Endodermal cell (in vitro differentiated cells): ENCODE measurements around the gene POLA2. TPM values are rescaled to one million over a fixed set of nuclear protein-coding genes. Genes with fewer than 3 reads are reported as not detected.

Experiments used
- DNase-seq: peaks from one replicate; pipeline ENCODE4 v3.0.0-alpha.2; 2017
- H3K27ac ChIP-seq: 2 replicates; pipeline ENCODE4 v1.5.1; 2013; ENCODE audit warnings: mild to moderate bottlenecking, low read depth, low read length, moderate library complexity
- H3K27me3 ChIP-seq: 2 replicates; pipeline ENCODE4 v1.6.1; 2013; ENCODE audit warnings: mild to moderate bottlenecking, low read length, moderate library complexity; ENCODE audit not compliant: insufficient read depth, control insufficient read depth, poor library complexity, severe bottlenecking
- H3K36me3 ChIP-seq: 2 replicates; pipeline ENCODE4 v1.7.0; 2013; ENCODE audit warnings: mild to moderate bottlenecking, low read length, moderate library complexity; ENCODE audit not compliant: control insufficient read depth, insufficient read depth
- H3K4me1 ChIP-seq: one replicate; pipeline ENCODE4 v1.7.0; 2013; ENCODE audit warnings: low read length; ENCODE audit not compliant: control insufficient read depth, insufficient read depth
- H3K4me3 ChIP-seq: 2 replicates; pipeline ENCODE4 v1.5.1; 2013; ENCODE audit warnings: mild to moderate bottlenecking, low read length, moderate library complexity
- H3K9ac ChIP-seq: 2 replicates; pipeline ENCODE4 v1.6.1; 2013; ENCODE audit warnings: mild to moderate bottlenecking, low read length, moderate library complexity; ENCODE audit not compliant: poor library complexity, severe bottlenecking; ENCODE audit errors: extremely low read depth
- H3K9me3 ChIP-seq: 2 replicates; pipeline ENCODE4 v1.6.1; 2013; ENCODE audit warnings: mild to moderate bottlenecking, low read length, moderate library complexity; ENCODE audit not compliant: control insufficient read depth
- H3K27ac Mint-ChIP-seq: 2 replicates; pipeline ENCODE4 v1.8.0; 2020; ENCODE audit warnings: mixed read lengths
- H3K27me3 Mint-ChIP-seq: 2 replicates; pipeline ENCODE4 v1.8.0; 2021; ENCODE audit warnings: mild to moderate bottlenecking, mixed read lengths; ENCODE audit not compliant: insufficient read depth
- H3K36me3 Mint-ChIP-seq: 2 replicates; pipeline ENCODE4 v1.8.0; 2020; ENCODE audit warnings: low read depth, mixed read lengths
- H3K4me1 Mint-ChIP-seq: 2 replicates; pipeline ENCODE4 v1.8.0; 2020; ENCODE audit warnings: mixed read lengths
- H3K4me3 Mint-ChIP-seq: 2 replicates; pipeline ENCODE4 v1.8.0; 2020; ENCODE audit warnings: mild to moderate bottlenecking, moderate library complexity, mixed read lengths
- H3K9me3 Mint-ChIP-seq: 2 replicates; pipeline ENCODE4 v1.8.0; 2020; ENCODE audit warnings: mild to moderate bottlenecking, mixed read lengths
- CTCF ChIP-seq: fragments of 200-600 bp; sonication (generic); conservative IDR thresholded peaks from 2 replicates; pipeline ENCODE4 v1.5.0; 2021; ENCODE audit warnings: antibody characterized with exemption, mild to moderate bottlenecking
- WGBS, 2 experiments: methylation state at CpG; one replicate each; pipeline versions ENCODE4 v1.1.5 to v1.1.7; 2013; ENCODE audit warnings: missing lambda C conversion rate in 2 of 2, mixed read lengths in 1 of 2; ENCODE audit not compliant: insufficient coverage in 1 of 2, insufficient read length in 1 of 2; 5-methylcytosine and 5-hydroxymethylcytosine counted together
- total RNA-seq, 2 donors: library from RNA; stranded (reverse); fragmentation: NEBNext Ultra II Directional in 1 of 2; extraction: Animal tissue kit (Norgen Biotek cat#: 25700) in 1 of 2; gene quantifications; 2 replicates in 1 of 2; 3 replicates in 1 of 2; pipeline ENCODE4 v1.2.1, GENCODE V29; 2021

Gene POLA2
- total RNA-seq, 2 donors from 2014 or later = 42.2 to 65.0 TPM

GRCh38 chr11:65315866-65316226 lies 54.1 kb downstream of the POLA2 start:
- Mint-ChIP-seq H3K27ac (peak overlapping the region; percentile 40), H3K4me1 (peaks cover 16% of the 10 kb centered on the region), H3K27me3 (peaks cover 31% of the 10 kb centered on the region), H3K4me3 (peak overlapping the region; percentile 72), H3K9me3 (no peaks in the 10 kb centered on the region), H3K36me3 (peaks cover 4% of the 10 kb centered on the region)
- H3K9me3 ChIP-seq = no peaks in the 10 kb centered on the region
- peak; percentile 11 for TF ChIP-seq CTCF
- peaks cover 13% of the 10 kb centered on the region for H3K27me3 ChIP-seq
- H3K4me3 ChIP-seq = peak overlapping the region; percentile 85
- H3K36me3 ChIP-seq = no peaks in the 10 kb centered on the region
- 45 to 70% methylated on average over 4 to 8 of the region's 8 CpGs for WGBS, 2 experiments
- H3K9ac ChIP-seq = no peak overlapping the region
- no peak for DNase-seq
- no peak overlapping the region for H3K27ac ChIP-seq
- peaks cover 7% of the 10 kb centered on the region for H3K4me1 ChIP-seq

GRCh38 chr11:65316227-65317024 lies 54.7 kb downstream of the POLA2 start:
- no peaks in the 10 kb centered on the region for H3K9me3 ChIP-seq
- H3K9ac ChIP-seq = no peak overlapping the region
- DNase-seq = peak; percentile 60
- H3K4me3 Mint-ChIP-seq = peak overlapping the region; percentile 72
- peaks cover 4% of the 10 kb centered on the region for H3K36me3 Mint-ChIP-seq
- no peaks in the 10 kb centered on the region for H3K9me3 Mint-ChIP-seq
- peak overlapping the region; percentile 85 for H3K4me3 ChIP-seq
- peaks cover 13% of the 10 kb centered on the region for H3K27me3 ChIP-seq
- no peaks in the 10 kb centered on the region for H3K36me3 ChIP-seq
- 70 to 79% methylated on average over 18 to 20 of the region's 20 CpGs for WGBS, 2 experiments
- H3K4me1 ChIP-seq = peaks cover 7% of the 10 kb centered on the region
- H3K27me3 Mint-ChIP-seq = peaks cover 28% of the 10 kb centered on the region
- H3K27ac ChIP-seq = no peak overlapping the region
- no peak for TF ChIP-seq CTCF
- peak overlapping the region; percentile 52 for H3K27ac Mint-ChIP-seq
- H3K4me1 Mint-ChIP-seq = peaks cover 16% of the 10 kb centered on the region

- Histone ChIP-seq H3K27me3 (peaks cover 13% of the 10 kb centered on the region), H3K9me3 (no peaks in the 10 kb centered on the region), H3K4me1 (peaks cover 7% of the 10 kb centered on the region), H3K36me3 (peaks cover 4% of the 10 kb centered on the region), H3K4me3 (peak overlapping the region; percentile 40), H3K9ac (no peak overlapping the region), H3K27ac (no peak overlapping the region)
- Mint-ChIP-seq H3K27ac (peak overlapping the region; percentile 52), H3K36me3 (peaks cover 12% of the 10 kb centered on the region), H3K9me3 (no peaks in the 10 kb centered on the region), H3K4me1 (peaks cover 16% of the 10 kb centered on the region), H3K4me3 (peak overlapping the region; percentile 72), H3K27me3 (peaks cover 22% of the 10 kb centered on the region)
- 41 to 49% methylated on average over 3 to 12 of the region's 13 CpGs for WGBS, 2 experiments
- TF ChIP-seq CTCF = no peak
- peak; percentile 79 for DNase-seq
These were observed 55.4 kb downstream of the POLA2 start for GRCh38 chr11:65317025-65317786.
